Breast epithelium (tissue), 4 donors: Measurements from ENCODE around the gene SULT1A3. TPM values are rescaled to one million over a fixed set of nuclear protein-coding genes. Genes with fewer than 3 reads are reported as not detected.
"Not testable (repeated sequence)": the region's sequence is repeated elsewhere in the genome, so short reads cannot be mapped to it uniquely, and the experiment has no call there.

Source experiments
- DNase-seq, 2 donors: peaks; one replicate each; pipeline ENCODE4 v3.0.0-alpha.2; 2019; ENCODE audit warnings: low spot score in 2 of 2
- H3K27ac ChIP-seq, 2 donors: fragments of 200-600 bp; sonication (generic) in 1 of 2; one replicate each; pipeline ENCODE4 v1.5.1; 2016 to 2019; ENCODE audit warnings: mild to moderate bottlenecking in 1 of 2
- H3K27me3 ChIP-seq, 2 donors: fragments of 200-600 bp; sonication (generic) in 1 of 2; one replicate each; pipeline versions ENCODE4 v1.5.1 to v1.6.0; 2017 to 2019; ENCODE audit warnings: control low read depth in 1 of 2, mild to moderate bottlenecking in 1 of 2
- H3K36me3 ChIP-seq: fragments of 200-600 bp; one replicate; pipeline ENCODE4 v1.5.1; 2019
- H3K4me1 ChIP-seq, 2 donors: fragments of 200-600 bp; sonication (generic); one replicate each; pipeline ENCODE4 v1.5.1; 2016 to 2019; ENCODE audit warnings: control low read depth in 1 of 2
- H3K4me3 ChIP-seq, 3 donors: fragments of 200-600 bp; sonication (generic); 1 replicate in 2 of 3; 2 replicates in 1 of 3; pipeline ENCODE4 v1.5.1; 2016 to 2019; ENCODE audit warnings: mild to moderate bottlenecking in 3 of 3, moderate library complexity in 2 of 3
- H3K9me3 ChIP-seq, 2 donors: fragments of 200-600 bp; sonication (generic) in 1 of 2; one replicate each; pipeline ENCODE4 v1.5.1; 2016 to 2019; ENCODE audit warnings: control low read depth in 1 of 2
- CTCF ChIP-seq, 3 donors: fragments of 450-650 bp; IDR thresholded peaks; one replicate each; pipeline ENCODE4 v1.5.1; 2016 to 2017; ENCODE audit warnings: antibody characterized with exemption in 3 of 3, mild to moderate bottlenecking in 3 of 3, moderate library complexity in 3 of 3
- POLR2A ChIP-seq: fragments of 450-650 bp; IDR thresholded peaks from one replicate; pipeline ENCODE4 v1.6.1; 2016; ENCODE audit warnings: antibody characterized with exemption, mild to moderate bottlenecking, moderate library complexity
- POLR2AphosphoS5 ChIP-seq, 3 donors: sonication (generic); formaldehyde crosslinking; IDR thresholded peaks; one replicate each; pipeline ENCODE4 v1.6.1; 2017; ENCODE audit warnings: antibody characterized with exemption in 3 of 3
- intact Hi-C: fragments of 100-400 bp; cut with DNase I; formaldehyde crosslinking; loops from one replicate; pipeline ENCODE4 v1.15.1; 2023; ENCODE audit warnings: low total_unique reads
- total RNA-seq, 3 donors: library from RNA; depleted of rRNA; stranded (reverse); fragments of >200 nt; gene quantifications; one replicate each; pipeline ENCODE4 v1.1.0, GENCODE V29; 2016

Gene SULT1A3
- total RNA-seq, 3 donors from 2014 or later: 12.3 to 27.0 (median 15.7) TPM

- H3K36me3 ChIP-seq: no peaks in the 10 kb centered on the region
- H3K4me3 ChIP-seq: no peak overlapping the region
- DNase-seq: no peak
- H3K27ac ChIP-seq: no peak overlapping the region
- intact Hi-C loops: no loop called here
- no peaks in the 10 kb centered on the region for H3K9me3 ChIP-seq
- TF ChIP-seq CTCF (IDR thresholded peaks at IDR 0.05): no peak
- no peak for TF ChIP-seq POLR2AphosphoS5 (IDR thresholded peaks at IDR 0.05)
- TF ChIP-seq POLR2A: no peak
- H3K27me3 ChIP-seq: no peaks in the 10 kb centered on the region
- H3K4me1 ChIP-seq: no peaks in the 10 kb centered on the region
These were observed 32.7 kb upstream of the SULT1A3 start for GRCh38 chr16:30166202-30166902.

GRCh38 chr16:30168746-30169145 lies 30.3 kb upstream of the SULT1A3 start:
- intact Hi-C loops, H3K27me3 ChIP-seq, H3K27ac ChIP-seq, H3K4me3 ChIP-seq, DNase-seq, H3K36me3 ChIP-seq, H3K4me1 ChIP-seq, H3K9me3 ChIP-seq: not testable (repeated sequence)

- H3K36me3 ChIP-seq, H3K27me3 ChIP-seq, H3K9me3 ChIP-seq, H3K4me1 ChIP-seq, intact Hi-C loops, H3K27ac ChIP-seq, H3K4me3 ChIP-seq, DNase-seq: not testable (repeated sequence)
These were observed 29.6 kb upstream of the SULT1A3 start for GRCh38 chr16:30169416-30169815.

GRCh38 chr16:30170145-30170544 lies 28.9 kb upstream of the SULT1A3 start:
- H3K27me3 ChIP-seq, intact Hi-C loops: not testable (repeated sequence)

GRCh38 chr16:30173054-30173453 lies 26.0 kb upstream of the SULT1A3 start:
- no peaks in the 10 kb centered on the region for H3K9me3 ChIP-seq
- DNase-seq: no peak
- TF ChIP-seq POLR2A (no peak), POLR2AphosphoS5 (IDR thresholded peaks at IDR 0.05) (no peak), CTCF (IDR thresholded peaks at IDR 0.05) (no peak)
- H3K4me1 ChIP-seq: no peaks in the 10 kb centered on the region
- H3K4me3 ChIP-seq: no peak overlapping the region
- H3K27me3 ChIP-seq: no peaks in the 10 kb centered on the region
- H3K27ac ChIP-seq: no peak overlapping the region
- H3K36me3 ChIP-seq: no peaks in the 10 kb centered on the region
- intact Hi-C loops: no loop called here

More at GRCh38 chr16:30170145-30170544, 28.9 kb upstream of the SULT1A3 start:
- H3K27ac ChIP-seq, H3K4me1 ChIP-seq, H3K36me3 ChIP-seq, H3K9me3 ChIP-seq, DNase-seq: not testable (repeated sequence)
- peak overlapping the region in 1 of 3 donors; percentile 22 for H3K4me3 ChIP-seq

GRCh38 chr16:30176876-30177275 lies 22.2 kb upstream of the SULT1A3 start:
- H3K4me3 ChIP-seq, DNase-seq, intact Hi-C loops, H3K27ac ChIP-seq, H3K9me3 ChIP-seq, H3K27me3 ChIP-seq, H3K36me3 ChIP-seq, H3K4me1 ChIP-seq: not testable (repeated sequence)

GRCh38 chr16:30179195-30179594 lies 19.9 kb upstream of the SULT1A3 start:
- no peak for DNase-seq
- H3K27me3 ChIP-seq: no peaks in the 10 kb centered on the region
- intact Hi-C loops: no loop called here

More at GRCh38 chr16:30179195-30179594, 19.9 kb upstream of the SULT1A3 start:
- H3K36me3 ChIP-seq: no peaks in the 10 kb centered on the region
- no peak overlapping the region for H3K4me3 ChIP-seq
- TF ChIP-seq POLR2A (no peak), CTCF (IDR thresholded peaks at IDR 0.05) (no peak), POLR2AphosphoS5 (IDR thresholded peaks at IDR 0.05) (no peak)
- no peak overlapping the region for H3K27ac ChIP-seq
- no peaks in the 10 kb centered on the region for H3K4me1 ChIP-seq
- no peaks in the 10 kb centered on the region for H3K9me3 ChIP-seq
